GM21367 (cell line): ENCODE results near the gene IL1A.

ENCODE experiments used
- ATAC-seq: cut with Tn5 transposase; IDR thresholded peaks from one replicate; pipeline ENCODE4 v1.9.1; 2021; ENCODE audit not compliant: unreplicated experiment

IL1A gene

DNA sequence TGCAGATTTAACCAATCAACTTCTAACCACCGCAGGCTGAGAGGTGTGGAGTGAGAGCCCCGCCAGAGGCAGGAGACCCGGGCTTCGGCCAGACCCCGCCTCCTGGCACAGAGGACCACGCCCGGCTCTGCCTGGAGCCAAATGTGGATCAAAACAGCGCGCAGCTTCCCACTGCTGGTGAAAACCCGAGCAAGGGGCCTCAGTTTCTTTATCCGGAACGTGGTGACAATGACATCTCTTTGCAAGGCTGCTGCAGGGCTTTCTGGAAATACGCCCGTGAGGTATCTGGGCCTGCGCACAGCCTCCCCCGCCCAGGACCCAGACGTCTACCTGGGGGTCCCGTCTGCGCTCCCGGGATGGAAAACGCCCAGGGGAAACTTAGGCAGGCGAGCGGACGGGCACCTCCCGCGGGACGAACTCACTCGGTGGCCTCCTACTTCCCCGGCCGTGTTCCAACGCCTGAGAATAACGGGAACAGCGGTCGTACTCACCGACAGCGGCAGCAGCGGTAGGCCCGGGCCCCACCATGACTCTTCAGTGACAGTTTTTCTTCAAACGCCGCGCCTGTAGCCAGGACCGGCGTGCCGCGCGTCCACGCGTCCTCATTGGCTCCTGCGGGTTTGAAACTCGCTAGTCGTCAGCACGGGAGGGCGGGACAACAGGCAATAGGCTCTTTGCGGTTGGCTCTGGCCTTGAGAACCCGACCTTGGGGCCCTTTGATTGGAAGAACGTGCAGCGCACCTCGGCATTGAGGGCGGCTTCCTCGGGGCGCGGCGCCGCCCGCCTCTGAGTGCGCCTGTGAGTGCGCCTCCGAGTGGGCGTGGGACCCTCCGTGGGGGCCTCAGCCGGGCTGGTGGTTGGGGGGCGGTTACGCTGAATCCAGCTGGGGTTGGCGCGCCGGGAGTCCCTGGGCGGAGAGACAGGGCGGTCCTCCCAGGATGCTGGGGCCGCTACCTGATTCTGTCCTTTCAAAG lies 19.9 kb downstream of the IL1A start, which contains the start of gene CKAP2L:
TSS of gene CKAP2L (minus strand) at position 539 of the 974 bp plus-strand sequence. CDS start at position 528, 11 bp downstream.
- peak; percentile 95 for ATAC-seq

DNA sequence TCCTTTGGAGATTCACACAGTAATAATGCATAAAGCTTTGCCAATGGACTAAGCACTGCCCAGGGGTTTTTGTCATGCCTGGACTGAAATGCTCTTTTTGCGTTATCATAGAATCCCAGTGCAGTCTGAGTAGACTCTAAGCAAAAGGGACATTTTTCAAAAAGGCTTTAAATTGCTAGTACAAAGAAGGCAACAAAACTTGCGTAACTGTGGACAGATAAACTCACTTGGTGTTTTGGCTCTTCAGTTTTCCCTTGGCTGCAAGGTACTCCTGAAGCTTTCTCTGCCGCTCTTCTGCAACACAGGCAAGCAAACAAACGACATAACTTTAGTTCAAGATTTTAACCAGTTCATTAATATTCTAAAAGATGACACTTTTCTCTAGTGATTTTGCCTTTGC lies 22.0 kb downstream of the IL1A start:
- ATAC-seq: no peak

DNA sequence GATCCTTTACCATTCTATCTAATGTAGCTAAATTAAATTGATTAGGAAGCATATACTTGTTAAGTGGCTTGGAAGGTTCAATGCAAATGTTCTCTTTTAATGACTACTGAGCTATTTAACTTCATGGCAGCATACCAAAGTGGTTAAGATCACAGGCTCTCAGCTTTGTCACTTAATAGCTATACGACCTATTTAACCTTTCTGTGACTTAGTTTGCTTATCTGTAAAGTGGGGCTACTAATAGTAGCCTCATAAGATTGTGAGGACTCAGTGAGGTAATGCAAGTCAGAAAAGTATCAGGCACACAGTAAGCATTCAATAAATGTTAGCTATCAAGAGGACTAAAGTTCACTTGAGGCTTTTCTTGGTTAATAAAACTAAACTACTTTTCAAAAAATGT lies 24.1 kb downstream of the IL1A start:
- no peak for ATAC-seq

DNA sequence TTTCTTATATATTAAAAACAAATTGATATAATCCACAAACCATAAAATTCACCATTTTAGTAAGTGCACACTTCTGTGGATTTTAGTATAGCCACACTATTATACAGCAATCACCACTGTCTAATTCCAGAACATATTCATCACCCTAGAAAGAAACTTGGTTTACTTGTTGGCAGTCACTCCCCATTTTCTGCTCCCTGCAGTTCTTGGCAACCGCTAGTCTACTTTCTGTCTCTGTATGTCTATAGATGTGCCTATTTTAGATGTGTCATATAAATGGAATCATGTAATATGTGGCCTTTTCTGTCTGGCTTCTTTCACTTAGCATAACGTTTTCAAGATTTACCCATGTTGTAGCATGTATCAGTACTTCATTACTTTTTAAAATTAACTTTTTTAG lies 25.6 kb downstream of the IL1A start:
- ATAC-seq: no peak

DNA sequence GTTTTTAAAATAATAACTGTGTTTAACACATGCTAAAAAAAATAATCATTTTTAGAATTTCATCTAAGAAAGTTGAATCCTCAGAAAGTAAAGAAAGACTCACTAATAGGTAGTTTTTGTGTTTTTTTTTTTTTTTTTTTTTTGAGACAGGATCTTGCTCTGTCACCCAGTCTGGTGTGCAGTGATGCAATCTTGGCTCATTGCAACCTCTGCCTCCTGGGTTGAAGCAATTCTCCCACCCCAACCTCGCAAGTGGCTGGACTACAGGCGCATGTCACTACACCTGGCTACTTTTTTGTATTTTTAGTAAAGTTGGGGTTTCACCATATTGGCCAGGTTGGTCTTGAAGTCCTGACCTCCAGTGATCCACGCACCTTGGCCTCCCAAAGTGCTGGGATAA lies 27.0 kb downstream of the IL1A start:
- no peak for ATAC-seq

DNA sequence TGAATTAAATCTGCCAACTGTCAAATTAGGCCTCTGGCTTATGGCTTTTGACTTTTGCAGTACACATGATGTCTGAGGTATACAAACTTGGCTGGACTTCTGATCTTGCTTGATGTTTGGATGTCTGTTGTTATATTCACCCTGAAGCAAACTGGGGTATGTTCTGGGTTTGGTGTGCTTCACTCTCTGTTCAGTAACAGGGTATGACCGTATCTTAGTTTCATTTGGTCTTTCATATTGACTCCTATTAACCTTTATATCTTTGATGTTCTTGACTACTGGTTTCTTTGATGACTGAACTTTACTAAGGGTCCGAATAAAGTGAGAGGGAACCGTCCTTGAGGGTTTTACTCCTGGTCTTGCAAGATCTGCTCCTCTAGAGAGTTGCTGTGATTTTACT lies 28.1 kb downstream of the IL1A start:
- ATAC-seq: no peak

DNA sequence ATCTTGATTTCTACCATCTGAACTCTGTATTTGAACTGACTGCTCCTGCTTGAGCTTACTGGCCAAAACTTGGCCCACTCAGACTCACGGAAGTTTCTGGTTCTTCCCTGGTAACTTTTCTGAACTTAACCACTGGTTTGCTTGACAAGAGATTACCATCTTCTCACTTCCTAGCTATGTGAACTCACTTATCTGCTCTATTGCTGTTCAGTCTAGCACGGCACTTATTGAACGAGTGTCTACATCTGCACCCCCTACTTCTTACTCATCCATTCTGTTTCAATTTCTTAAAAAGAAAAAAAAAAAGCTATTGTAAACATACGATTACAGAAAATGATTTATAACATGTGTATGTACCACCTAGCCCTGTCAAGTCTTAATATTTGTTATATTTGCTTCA lies 28.8 kb downstream of the IL1A start:
- no peak for ATAC-seq

DNA sequence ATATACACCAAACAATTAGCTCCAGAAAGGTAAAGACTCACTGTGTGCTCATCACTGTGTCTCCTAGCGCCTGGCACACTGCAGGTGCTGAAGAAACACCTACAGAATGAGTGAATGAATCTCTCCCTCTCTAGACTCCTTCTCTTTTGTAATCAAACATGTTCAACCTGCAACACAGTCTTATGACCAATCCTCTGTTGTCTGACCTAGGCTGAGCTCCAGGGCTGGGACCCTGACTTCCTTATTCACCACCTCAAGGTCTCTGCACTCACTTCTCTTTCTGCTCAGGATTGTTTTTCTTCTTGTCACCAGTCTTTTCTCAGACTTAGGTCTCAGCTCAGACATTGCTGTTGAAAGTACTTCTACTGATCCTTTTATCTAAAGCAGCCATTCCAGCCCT lies 29.7 kb downstream of the IL1A start:
- ATAC-seq: no peak

DNA sequence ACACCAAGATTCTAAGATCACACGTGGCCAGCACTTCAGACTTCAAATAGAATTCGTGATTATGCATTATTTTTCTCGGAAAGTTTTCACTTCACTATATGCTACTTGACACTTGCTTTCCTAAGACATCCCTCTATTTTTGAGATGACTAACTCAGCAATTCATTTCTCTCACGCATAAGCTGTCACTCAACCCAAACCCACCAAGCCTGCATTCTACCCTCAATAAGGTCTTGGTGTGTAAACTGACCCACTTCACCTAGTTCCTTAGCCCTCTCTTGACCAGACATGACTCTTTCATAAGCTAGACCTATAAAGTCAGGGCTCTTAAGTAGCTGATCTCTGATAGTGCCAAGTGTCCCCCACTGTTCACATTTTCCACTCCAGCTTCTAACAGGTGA lies 31.6 kb downstream of the IL1A start:
- ATAC-seq: no peak

DNA sequence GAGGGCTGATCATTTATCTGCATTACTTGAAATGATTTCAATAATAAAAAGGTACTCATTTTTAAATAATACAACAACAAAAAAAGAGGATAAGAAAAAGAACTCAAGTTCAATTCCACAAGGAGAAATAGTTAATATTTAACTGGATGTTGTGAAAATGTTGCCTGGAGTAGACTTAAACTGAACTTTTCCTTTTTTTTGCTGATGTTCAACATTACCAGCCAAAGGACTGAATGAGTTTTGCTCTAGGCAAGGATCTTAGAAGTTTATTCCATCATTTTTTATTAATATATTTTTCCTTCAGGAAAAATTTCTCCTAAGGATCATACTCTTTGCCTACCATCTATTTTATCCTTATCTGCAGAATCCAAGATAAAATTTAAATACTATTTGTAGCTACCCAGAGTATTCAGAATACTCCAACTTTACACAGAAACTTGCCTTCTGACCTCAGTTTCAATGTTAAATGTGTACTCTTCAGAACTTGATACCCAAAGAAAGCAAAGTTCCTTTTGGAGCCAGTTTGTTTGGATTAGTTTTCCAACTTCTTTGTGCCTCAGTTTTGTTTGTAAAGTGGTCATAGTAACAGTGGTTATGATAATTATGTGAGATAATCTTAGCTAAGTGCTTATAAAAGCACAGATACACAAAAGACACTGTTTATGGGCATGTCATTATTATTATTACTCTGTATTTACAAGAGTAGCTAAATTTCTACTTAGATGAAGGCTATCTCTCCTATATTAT lies 32.7 kb downstream of the IL1A start:
- ATAC-seq: no peak

DNA sequence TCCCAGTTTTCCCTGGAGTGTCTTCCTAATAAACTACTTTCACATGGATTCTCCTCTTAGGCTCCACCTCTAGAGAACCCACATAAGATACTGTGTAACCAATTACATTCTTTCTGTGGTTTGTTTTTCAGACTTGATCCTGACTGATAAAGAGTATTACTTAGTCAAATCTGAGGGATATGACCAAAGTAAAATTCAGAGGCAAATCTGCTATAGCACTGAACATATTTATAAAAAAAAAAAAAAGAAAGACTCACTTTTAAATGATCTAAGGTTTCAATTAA lies 33.8 kb downstream of the IL1A start:
- ATAC-seq: no peak

DNA sequence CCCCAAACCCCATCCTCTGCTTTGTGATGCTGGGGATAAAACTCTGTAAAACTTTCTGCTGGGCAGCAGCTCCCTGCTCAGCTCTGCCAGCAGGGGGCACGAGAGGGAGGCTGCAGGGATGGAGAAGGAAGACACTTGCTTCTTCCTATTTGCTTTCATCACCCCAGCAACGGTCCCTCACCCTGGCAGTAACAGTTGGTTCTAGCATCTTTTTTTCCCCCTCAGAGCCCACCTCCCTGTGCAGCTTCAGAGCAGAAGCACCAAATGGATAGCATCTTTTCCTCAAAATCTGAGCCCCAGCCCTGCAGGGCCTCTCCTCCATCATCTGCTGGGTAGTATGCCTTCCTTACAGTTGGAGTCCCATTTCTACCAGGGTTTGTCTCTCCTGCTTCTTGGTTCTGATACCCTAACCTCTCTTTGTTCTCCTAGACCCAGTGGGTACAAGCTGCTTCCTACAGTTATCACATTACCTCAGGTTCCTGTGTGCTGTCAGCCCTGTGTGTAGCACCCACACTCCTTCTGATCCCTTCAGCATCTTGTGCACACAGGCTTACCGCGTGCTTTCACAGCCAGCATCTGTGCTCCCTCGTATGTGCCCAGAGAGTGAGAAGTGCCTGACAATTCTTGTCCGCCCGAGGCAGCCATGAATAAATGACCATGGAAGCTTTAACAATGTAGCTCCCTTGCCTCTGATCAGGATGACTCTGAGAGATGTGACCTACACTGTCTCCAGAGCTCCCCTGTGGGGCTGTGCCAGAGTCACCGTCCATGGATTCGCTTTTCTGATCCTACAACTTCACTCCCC lies 34.3 kb downstream of the IL1A start:
- peak; percentile 71 for ATAC-seq

DNA sequence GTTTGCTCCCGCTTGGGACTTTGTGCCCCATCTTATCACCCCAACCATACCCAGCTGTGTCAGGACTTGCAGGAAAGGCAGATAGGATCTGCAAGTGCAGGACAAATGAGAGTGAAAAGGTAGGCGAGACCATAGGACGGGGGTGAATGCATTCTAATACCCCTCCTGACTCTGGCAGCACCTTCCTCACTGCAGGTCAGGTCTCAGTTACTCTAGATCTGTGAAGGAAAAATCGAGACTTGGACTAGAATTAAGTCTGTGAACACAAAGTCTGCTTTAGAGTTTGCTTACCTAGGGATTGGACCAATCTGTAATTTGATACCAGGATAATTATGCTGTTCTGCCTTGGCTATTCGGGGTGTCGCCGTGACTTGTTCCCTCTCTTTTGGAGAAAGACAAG lies 43.8 kb downstream of the IL1A start:
- no peak for ATAC-seq

DNA sequence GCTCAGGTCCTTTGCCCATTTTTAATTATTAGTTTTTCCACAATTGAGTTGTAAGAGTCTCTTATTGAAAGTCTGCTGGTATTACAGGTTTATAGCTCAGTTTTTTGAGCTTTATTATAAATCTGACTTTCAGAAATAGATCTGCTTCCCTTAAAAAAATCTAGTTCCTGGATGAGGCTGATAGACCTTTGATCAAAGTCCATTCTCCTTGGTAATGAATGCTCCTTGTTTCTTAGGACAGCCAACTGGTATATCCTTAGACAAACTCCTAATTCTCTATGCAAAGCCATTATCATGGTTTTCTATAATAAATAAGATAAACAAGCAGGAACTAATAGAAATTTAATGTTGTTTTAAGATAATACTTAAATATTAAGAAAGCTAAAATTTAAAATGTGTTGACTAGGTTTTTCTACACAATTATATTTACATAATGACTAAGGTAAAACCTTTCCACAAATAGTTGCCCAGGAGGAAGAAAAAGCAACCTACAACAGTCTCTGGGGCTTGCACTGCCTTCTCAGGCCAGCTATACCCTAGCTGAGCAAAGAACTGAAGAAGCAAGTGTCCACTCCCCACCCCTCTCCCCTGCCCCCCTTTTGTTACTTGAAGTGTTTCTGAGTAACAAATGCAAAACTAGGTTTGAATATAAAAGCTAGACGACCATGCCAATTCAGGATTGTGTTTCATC lies 46.6 kb downstream of the IL1A start:
- ATAC-seq: no peak

DNA sequence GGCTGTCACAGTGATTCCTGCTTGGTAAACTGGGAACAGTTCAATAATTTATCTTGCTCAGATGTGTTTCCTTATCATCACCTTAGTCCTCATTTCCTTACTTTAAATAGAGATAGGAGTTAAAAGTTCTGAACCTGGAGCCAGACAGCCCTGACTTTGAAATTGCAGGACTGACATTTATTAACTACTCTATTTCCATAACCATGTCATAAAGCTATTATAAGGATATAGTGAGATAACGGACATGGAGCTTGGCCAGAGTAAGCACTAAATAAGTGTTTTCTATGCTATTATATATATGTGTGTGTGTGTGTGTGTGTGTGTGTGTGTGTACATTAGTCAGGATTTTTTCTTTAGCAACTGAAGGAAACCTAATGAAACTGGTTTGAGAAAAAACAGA lies 50.4 kb downstream of the IL1A start:
- ATAC-seq: no peak

DNA sequence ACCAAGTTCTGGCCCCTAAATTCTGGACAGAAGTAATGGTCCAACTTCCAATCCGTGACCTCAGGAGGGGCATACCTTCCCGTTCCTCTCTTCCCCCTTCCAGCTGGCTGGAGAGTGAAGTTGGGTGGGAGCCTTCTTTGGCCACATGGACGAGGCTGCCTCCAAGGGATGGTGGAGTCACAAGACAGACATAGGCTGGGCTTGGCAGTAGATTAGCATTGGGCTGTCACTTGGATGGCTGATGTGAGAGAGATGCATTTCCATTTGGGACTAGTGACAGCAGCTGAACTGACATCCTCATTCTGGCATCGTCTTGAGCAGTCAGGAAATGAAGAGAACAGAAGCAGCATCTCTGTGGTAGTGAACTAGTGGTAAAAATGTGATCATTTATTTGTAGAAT lies 50.8 kb downstream of the IL1A start:
- ATAC-seq: no peak

DNA sequence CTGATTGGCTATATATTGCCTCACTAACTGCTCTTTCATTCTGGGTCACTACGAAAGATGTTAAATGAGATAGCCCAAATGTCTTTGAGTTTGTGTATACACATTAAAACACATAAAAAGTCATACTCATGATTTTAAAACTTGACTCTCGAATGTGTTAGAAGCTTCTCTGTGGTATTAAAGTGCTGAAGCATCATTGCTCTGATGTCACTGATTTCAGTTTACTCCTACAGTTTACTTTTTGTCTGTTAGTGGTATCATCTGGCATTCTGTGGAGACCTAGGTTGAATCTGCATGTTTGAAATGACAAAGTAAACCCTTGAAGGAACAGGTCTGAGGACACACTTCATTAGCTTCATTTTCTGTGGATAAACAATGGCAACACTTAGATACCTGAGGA lies 52.8 kb downstream of the IL1A start:
- ATAC-seq: no peak

DNA sequence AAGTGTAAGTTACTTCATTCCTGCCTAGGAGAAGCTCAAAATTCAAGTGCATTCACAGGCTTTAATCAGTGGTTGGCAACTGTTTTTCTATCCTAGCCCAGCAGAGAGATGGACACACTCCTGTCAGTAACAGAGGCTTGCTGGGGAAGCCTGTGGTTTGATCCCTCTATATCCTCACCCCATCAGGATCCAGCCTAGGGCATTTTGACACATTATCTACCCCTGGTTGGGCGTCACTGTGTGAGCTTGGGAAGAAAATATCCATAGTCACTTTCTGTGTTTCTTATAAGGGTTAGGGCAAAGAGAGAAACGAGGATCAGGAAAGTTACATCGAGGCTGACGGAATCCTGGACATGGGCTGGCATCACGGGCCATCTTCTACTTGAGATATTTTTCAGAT lies 53.5 kb downstream of the IL1A start:
- no peak for ATAC-seq

DNA sequence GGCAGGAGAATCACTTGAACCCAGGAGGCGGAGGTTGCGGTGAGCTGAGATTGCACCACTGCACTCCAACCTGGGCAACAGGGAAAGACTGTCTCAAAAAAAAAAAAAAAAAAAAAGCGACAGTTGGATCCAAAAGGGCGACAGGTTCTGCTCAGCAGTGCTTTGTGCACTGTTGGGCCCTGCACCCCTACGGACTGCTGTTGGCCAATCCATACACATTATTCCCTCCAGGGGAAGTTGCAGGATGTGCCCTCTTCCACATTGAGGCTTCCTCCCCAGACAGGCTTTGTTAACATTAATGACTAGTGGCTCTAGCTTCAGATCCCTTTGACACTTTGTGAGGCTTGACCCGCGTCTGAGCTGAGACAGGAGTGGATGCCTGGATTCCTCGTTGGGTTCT lies 54.1 kb downstream of the IL1A start:
- ATAC-seq: no peak

DNA sequence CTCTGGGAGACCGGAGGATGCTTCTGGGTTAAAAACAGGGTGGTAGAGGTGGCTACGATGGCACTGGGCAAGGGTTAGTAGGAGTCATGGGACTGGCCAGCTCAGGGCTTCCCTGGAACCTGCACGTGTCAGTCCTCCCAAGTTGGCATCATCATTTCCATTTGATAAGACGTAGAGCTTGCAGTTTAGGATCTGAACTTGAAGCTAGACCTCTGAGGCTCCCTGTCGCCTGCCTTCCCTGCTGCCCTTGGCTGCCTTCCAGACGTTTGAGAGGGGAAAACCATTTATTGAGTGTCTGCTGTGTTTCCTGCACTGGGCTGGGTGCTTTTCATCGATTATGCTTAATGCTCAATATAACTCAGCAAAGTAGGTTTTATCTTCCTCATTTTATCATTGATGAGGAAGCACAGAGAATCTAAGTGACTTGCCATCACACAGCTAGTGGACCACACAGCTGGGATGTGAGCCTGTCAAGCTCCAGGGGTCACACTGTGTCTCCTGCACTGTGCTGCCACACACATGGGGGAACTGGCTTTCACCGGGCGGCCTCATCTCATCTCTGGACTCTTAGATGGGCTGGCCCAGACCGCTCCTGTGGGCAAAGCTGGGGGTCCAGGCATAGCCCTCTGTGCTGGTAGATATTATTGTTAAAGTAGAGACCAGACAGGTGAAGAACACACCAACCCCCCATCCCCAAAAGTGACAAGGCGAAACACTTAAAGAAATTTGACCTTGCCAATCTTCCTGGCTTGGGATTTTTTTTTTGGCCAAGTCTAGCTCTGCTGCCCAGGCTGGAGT lies 55.7 kb downstream of the IL1A start:
- no peak for ATAC-seq
